ENCODE results near the gene RGP1.

The RGP1 gene

GRCh38 chr9:35748242-35748857, 737 bp upstream of the RGP1 start:
- DNase-seq = no peak

- DNase-seq = no peak
Measured at GRCh38 chr9:35749515-35750255, 598 bp downstream of the RGP1 start.

GRCh38 chr9:35750256-35750531, 1.1 kb downstream of the RGP1 start:
- no peak for DNase-seq

GRCh38 chr9:35753466-35753865, 4.4 kb downstream of the RGP1 start:
- DNase-seq = no peak

GRCh38 chr9:35754264-35754663, 5.2 kb downstream of the RGP1 start, which contains the start of gene MSMP:
Gene MSMP, minus strand, starts transcription at chr9:35754276. Its CDS starts 147 bp downstream, at chr9:35754129.
- DNase-seq = no peak

- DNase-seq = no peak
Measured at GRCh38 chr9:35755071-35755470, 6.0 kb downstream of the RGP1 start.

GRCh38 chr9:35756275-35757225, 7.5 kb downstream of the RGP1 start:
- DNase-seq = no peak

- DNase-seq = no peak
Measured at GRCh38 chr9:35757226-35757891, 8.3 kb downstream of the RGP1 start.

GRCh38 chr9:35757892-35758275, 8.8 kb downstream of the RGP1 start:
- DNase-seq = no peak

GRCh38 chr9:35758475-35759050, 9.5 kb downstream of the RGP1 start:
- DNase-seq = no peak

GRCh38 chr9:35759795-35760194, 10.7 kb downstream of the RGP1 start:
- DNase-seq = no peak

GRCh38 chr9:35760651-35761050, 11.6 kb downstream of the RGP1 start:
- DNase-seq = no peak

- DNase-seq = no peak
Measured at GRCh38 chr9:35763181-35763580, 14.1 kb downstream of the RGP1 start.

GRCh38 chr9:35763803-35764202, 14.7 kb downstream of the RGP1 start:
- no peak for DNase-seq

- no peak for DNase-seq
Measured at GRCh38 chr9:35766997-35767396, 17.9 kb downstream of the RGP1 start.

GRCh38 chr9:35767458-35767857, 18.4 kb downstream of the RGP1 start:
- no peak for DNase-seq

- DNase-seq = no peak
Measured at GRCh38 chr9:35769763-35770162, 20.7 kb downstream of the RGP1 start.

- no peak for DNase-seq
Measured at GRCh38 chr9:35771075-35771433, 22.0 kb downstream of the RGP1 start.

GRCh38 chr9:35771534-35771933, 22.4 kb downstream of the RGP1 start:
- DNase-seq = no peak

- no peak for DNase-seq
Measured at GRCh38 chr9:35771943-35772342, 22.9 kb downstream of the RGP1 start.

- DNase-seq = no peak
Measured at GRCh38 chr9:35774907-35775635, 26.0 kb downstream of the RGP1 start.

GRCh38 chr9:35776018-35776417, 26.9 kb downstream of the RGP1 start:
- peak; percentile 69 for DNase-seq

All from NCI-H187 treated with DMSO at 0.1 percent for 48 hours (cell line).